Spleen (tissue), 11 donors: ENCODE data around the gene PTMA. TPM values are rescaled to one million over a fixed set of nuclear protein-coding genes. Genes with fewer than 3 reads are reported as not detected.

Experiments used
- DNase-seq: peaks from one replicate; pipeline ENCODE4 v3.0.0-alpha.2; 2020
- H3K27ac ChIP-seq, 8 donors: fragments of 200-600 bp; sonication (generic) in 7 of 8; 1 replicate in 4 of 8; 2 replicates in 4 of 8; pipeline versions ENCODE4 v1.5.0 to v1.8.0; 2016 to 2021; ENCODE audit warnings: inconsistent platforms in 4 of 8, mild to moderate bottlenecking in 4 of 8, moderate library complexity in 1 of 8
- H3K27me3 ChIP-seq, 7 donors: fragments of 200-600 bp; sonication (generic) in 6 of 7; replicated peaks in 1 of 7; 1 replicate in 4 of 7; 2 replicates in 3 of 7; pipeline versions ENCODE4 v1.5.0 to v1.8.0; 2016 to 2021; ENCODE audit warnings: inconsistent platforms in 3 of 7, mild to moderate bottlenecking in 1 of 7
- H3K36me3 ChIP-seq, 6 donors: fragments of 200-600 bp; sonication (generic) in 5 of 6; 1 replicate in 4 of 6; 2 replicates in 2 of 6; pipeline versions ENCODE4 v1.5.0 to v1.8.0; 2016 to 2021; ENCODE audit warnings: inconsistent platforms in 2 of 6
- H3K4me1 ChIP-seq, 6 donors: fragments of 200-600 bp; sonication (generic) in 5 of 6; 1 replicate in 3 of 6; 2 replicates in 3 of 6; pipeline versions ENCODE4 v1.5.0 to v1.8.0; 2016 to 2021; ENCODE audit warnings: inconsistent platforms in 3 of 6
- H3K4me3 ChIP-seq, 8 donors: fragments of 200-600 bp; sonication (generic) in 7 of 8; 1 replicate in 4 of 8; 2 replicates in 4 of 8; pipeline versions ENCODE4 v1.5.0 to v1.8.0; 2016 to 2021; ENCODE audit warnings: inconsistent platforms in 4 of 8, mild to moderate bottlenecking in 4 of 8, moderate library complexity in 2 of 8
- H3K9me3 ChIP-seq, 8 donors: fragments of 200-600 bp; sonication (generic) in 7 of 8; 1 replicate in 4 of 8; 2 replicates in 4 of 8; pipeline versions ENCODE4 v1.5.0 to v1.8.0; 2016 to 2021; ENCODE audit warnings: inconsistent platforms in 4 of 8
- CTCF ChIP-seq, 11 experiments: fragments of 200-600 bp in 7 of 11; fragments of 450-650 bp in 4 of 11; sonication (generic) in 4 of 11; IDR thresholded peaks in 8 of 11; conservative IDR thresholded peaks in 3 of 11; 1 replicate in 7 of 11; 2 replicates in 4 of 11; pipeline versions ENCODE4 v1.4.0 to v1.8.0; 2016 to 2021; ENCODE audit warnings: antibody characterized with exemption in 11 of 11, inconsistent platforms in 4 of 11, mild to moderate bottlenecking in 1 of 11
- POLR2A ChIP-seq, 3 donors: fragments of 450-650 bp; IDR thresholded peaks; one replicate each; pipeline ENCODE4 v1.5.1; 2017; ENCODE audit warnings: antibody characterized with exemption in 3 of 3, mild to moderate bottlenecking in 1 of 3
- POLR2AphosphoS5 ChIP-seq, 3 donors: sonication (generic); formaldehyde crosslinking; IDR thresholded peaks; one replicate each; pipeline ENCODE4 v1.5.1; 2017; ENCODE audit warnings: antibody characterized with exemption in 3 of 3
- WGBS, 5 donors: extraction: QIAGEN DNeasy Blood & Tissue Kit in 3 of 5; methylation state at CpG; one replicate each; pipeline versions ENCODE4 v1.1.5 to v1.1.7; 2013 to 2018; 5-methylcytosine and 5-hydroxymethylcytosine counted together
- intact Hi-C: fragments of 100-400 bp; cut with DNase I; formaldehyde crosslinking; loops from one replicate; pipeline ENCODE4 v1.15.0; 2023; ENCODE audit warnings: low total_unique reads
- polyA plus RNA-seq, 3 donors: library from polyadenylated mRNA; stranded (reverse); fragments of 200-250 nt; gene quantifications; one replicate each; pipeline ENCODE4 v1.2.1, GENCODE V29; 2013
- total RNA-seq, 7 donors: library from RNA; depleted of rRNA in 3 of 7; stranded (reverse); fragments of >200 nt in 3 of 7; fragmentation: NEBNext Ultra II Directional in 4 of 7; extraction: Animal tissue kit (Norgen Biotek cat#: 25700) in 4 of 7; gene quantifications; one replicate each; pipeline versions ENCODE4 v1.1.0 to v1.2.1, GENCODE V29; 2016 to 2021
- donor health status: healthy with polysubstance abuse.
- donor health status: DM: no; HTN: no; CAD: no; lungs with moderate emphysema.
- donor health status: DM: no; HTN: no; CAD: no.
- donor health status: Bipolar disorder and iron deficiency.
- donor health status: healthy.
- donor health status: DM: no; HTN: no; CAD: no.
- donor health status: DM: yes; HTN: yes; CAD: no.

The PTMA gene
- total and polyA plus RNA-seq, 10 donors, result 509 to 2,114 (median 803) TPM

- WGBS, 5 donors, result 88 to 98% (median 94%) methylated on average over 9 of the region's 9 CpGs
- no peak for DNase-seq
- peaks cover 0 to 7% (median 0%) of the 10 kb centered on the region in 6 donors for H3K36me3 ChIP-seq
- no peaks in the 10 kb centered on the region for H3K9me3 ChIP-seq
- no peak overlapping the region for H3K4me3 ChIP-seq
- intact Hi-C loops, result no loop called here
- peaks cover 0 to 8% (median 0%) of the 10 kb centered on the region in 6 donors for H3K4me1 ChIP-seq
- no peak overlapping the region for H3K27ac ChIP-seq
- TF ChIP-seq CTCF (IDR thresholded peaks at IDR 0.05 in 8 of 11, conservative IDR thresholded peaks at IDR 0.05 in 3 of 11) (no peak), POLR2A (IDR thresholded peaks at IDR 0.05) (no peak), POLR2AphosphoS5 (IDR thresholded peaks at IDR 0.05) (no peak)
- H3K27me3 ChIP-seq, result no peaks in the 10 kb centered on the region
Observed at GRCh38 chr2:231699006-231699405, 9.3 kb upstream of the PTMA start.

GRCh38 chr2:231701456-231702373 is 6.6 kb upstream of the PTMA start:
- Histone ChIP-seq H3K27me3 (no peaks in the 10 kb centered on the region), H3K9me3 (no peaks in the 10 kb centered on the region), H3K4me1 (peaks cover 4 to 33% (median 17%) of the 10 kb centered on the region in 6 donors), H3K36me3 (peaks cover 0 to 7% (median 0%) of the 10 kb centered on the region in 6 donors), H3K27ac (no peak overlapping the region), H3K4me3 (no peak overlapping the region)
- intact Hi-C loops, result no loop called here
- TF ChIP-seq POLR2AphosphoS5 (IDR thresholded peaks at IDR 0.05), result no peak
- no peak for TF ChIP-seq POLR2A (IDR thresholded peaks at IDR 0.05)
- no peak for TF ChIP-seq CTCF (IDR thresholded peaks at IDR 0.05 in 8 of 11, conservative IDR thresholded peaks at IDR 0.05 in 3 of 11)
- 66 to 83% (median 78%) methylated on average over 18 to 22 of the region's 22 CpGs for WGBS, 5 donors
- DNase-seq, result no peak

- no peak overlapping the region for H3K4me3 ChIP-seq
- no peaks in the 10 kb centered on the region for H3K9me3 ChIP-seq
- peaks cover 4 to 38% (median 17%) of the 10 kb centered on the region in 6 donors for H3K4me1 ChIP-seq
- no peak overlapping the region for H3K27ac ChIP-seq
- H3K27me3 ChIP-seq, result no peaks in the 10 kb centered on the region
- peaks cover 0 to 7% (median 0%) of the 10 kb centered on the region in 6 donors for H3K36me3 ChIP-seq
- intact Hi-C loops, result no loop called here
- TF ChIP-seq POLR2AphosphoS5 (IDR thresholded peaks at IDR 0.05) (no peak), CTCF (IDR thresholded peaks at IDR 0.05 in 8 of 11, conservative IDR thresholded peaks at IDR 0.05 in 3 of 11) (no peak), POLR2A (IDR thresholded peaks at IDR 0.05) (no peak)
- no peak for DNase-seq
- WGBS, 5 donors, result 90 to 96% (median 92%) methylated on average over 3 of the region's 3 CpGs
Observed at GRCh38 chr2:231704017-231704416, 4.3 kb upstream of the PTMA start.
